Activated CD4-positive, alpha-beta T cell treated with anti-CD3 and anti-CD28 coated beads, Interleukin-2, amount 10 ng/mL, durations not matched to agents 24 days and 14 days (primary cell): Measurements from ENCODE around the gene SLC38A9. TPM values are rescaled to one million over a fixed set of nuclear protein-coding genes. Genes with fewer than 3 reads are reported as not detected.

Experiments used
- DNase-seq: peaks from one replicate; pipeline ENCODE4 v3.0.0; 2022
- H3K27ac Mint-ChIP-seq: one replicate; pipeline ENCODE4 v1.8.0; 2022; ENCODE audit warnings: mild to moderate bottlenecking, mixed read lengths
- H3K27me3 Mint-ChIP-seq: one replicate; pipeline ENCODE4 v1.8.0; 2022; ENCODE audit warnings: mixed read lengths
- H3K36me3 Mint-ChIP-seq: one replicate; pipeline ENCODE4 v1.8.0; 2022; ENCODE audit warnings: low read depth, mild to moderate bottlenecking, mixed read lengths
- H3K4me1 Mint-ChIP-seq: one replicate; pipeline ENCODE4 v1.8.0; 2021; ENCODE audit warnings: mixed read lengths
- H3K4me3 Mint-ChIP-seq: one replicate; pipeline ENCODE4 v1.8.0; 2022; ENCODE audit warnings: mild to moderate bottlenecking, moderate library complexity, mixed read lengths
- H3K9me3 Mint-ChIP-seq: one replicate; pipeline ENCODE4 v1.8.0; 2021; ENCODE audit warnings: mixed read lengths
- intact Hi-C: fragments of 100-400 bp; cut with micrococcal nuclease; formaldehyde crosslinking; loops from one replicate; pipeline ENCODE4 v1.15.1; 2023
- total RNA-seq: library from RNA; stranded (reverse); gene quantifications from 2 replicates; pipeline ENCODE4 v1.2.3, GENCODE V29; 2022

The SLC38A9 gene
- total RNA-seq, 1 donor from 2014 or later = 21.4 TPM

- Mint-ChIP-seq H3K27me3 (no peaks in the 10 kb centered on the region), H3K4me3 (peak overlapping the region; percentile 31), H3K27ac (peak overlapping the region; percentile 61), H3K4me1 (peaks cover 17% of the 10 kb centered on the region), H3K36me3 (peaks cover 20% of the 10 kb centered on the region), H3K9me3 (no peaks in the 10 kb centered on the region)
- intact Hi-C loops = loop anchor here (10.0 kb wide), 1 partner anchor 61 kb away; no protein-coding TSS in a partner anchor
- DNase-seq = no peak
These were observed 86.2 kb downstream of the SLC38A9 start for GRCh38 chr5:55625913-55626312.

GRCh38 chr5:55625589-55625909, 86.6 kb downstream of the SLC38A9 start:
- peak overlapping the region; percentile 31 for H3K4me3 Mint-ChIP-seq
- H3K27me3 Mint-ChIP-seq = no peaks in the 10 kb centered on the region
- no peaks in the 10 kb centered on the region for H3K9me3 Mint-ChIP-seq
- peak overlapping the region; percentile 61 for H3K27ac Mint-ChIP-seq
- DNase-seq = no peak
- peaks cover 20% of the 10 kb centered on the region for H3K36me3 Mint-ChIP-seq
- intact Hi-C loops = loop anchor here (10.0 kb wide), 1 partner anchor 61 kb away; no protein-coding TSS in a partner anchor
- H3K4me1 Mint-ChIP-seq = peaks cover 17% of the 10 kb centered on the region

GRCh38 chr5:55624841-55625588, 87.1 kb downstream of the SLC38A9 start:
- Mint-ChIP-seq H3K4me3 (no peak overlapping the region), H3K4me1 (peaks cover 17% of the 10 kb centered on the region), H3K27me3 (no peaks in the 10 kb centered on the region), H3K36me3 (peaks cover 20% of the 10 kb centered on the region), H3K27ac (no peak overlapping the region), H3K9me3 (no peaks in the 10 kb centered on the region)
- intact Hi-C loops = loop anchor here (10.0 kb wide), 1 partner anchor 60 kb away; no protein-coding TSS in a partner anchor
- DNase-seq = no peak

- Mint-ChIP-seq H3K4me3 (no peak overlapping the region), H3K36me3 (peaks cover 16% of the 10 kb centered on the region), H3K27ac (no peak overlapping the region), H3K4me1 (peaks cover 17% of the 10 kb centered on the region), H3K9me3 (no peaks in the 10 kb centered on the region), H3K27me3 (no peaks in the 10 kb centered on the region)
- no peak for DNase-seq
- intact Hi-C loops = loop anchor here (10.0 kb wide), 1 partner anchor 59 kb away; no protein-coding TSS in a partner anchor
These were observed 88.3 kb downstream of the SLC38A9 start for GRCh38 chr5:55623789-55624188.

- Mint-ChIP-seq H3K4me1 (peaks cover 17% of the 10 kb centered on the region), H3K9me3 (no peaks in the 10 kb centered on the region), H3K4me3 (no peak overlapping the region), H3K27ac (no peak overlapping the region), H3K36me3 (peaks cover 17% of the 10 kb centered on the region), H3K27me3 (no peaks in the 10 kb centered on the region)
- intact Hi-C loops = loop anchor here (10.0 kb wide), 1 partner anchor 58 kb away; no protein-coding TSS in a partner anchor
- no peak for DNase-seq
These were observed 89.7 kb downstream of the SLC38A9 start for GRCh38 chr5:55622460-55622859.

GRCh38 chr5:55621229-55621628, 90.9 kb downstream of the SLC38A9 start:
- peaks cover 10% of the 10 kb centered on the region for H3K36me3 Mint-ChIP-seq
- no peaks in the 10 kb centered on the region for H3K9me3 Mint-ChIP-seq
- no peak overlapping the region for H3K27ac Mint-ChIP-seq
- H3K4me1 Mint-ChIP-seq = peaks cover 11% of the 10 kb centered on the region
- no peaks in the 10 kb centered on the region for H3K27me3 Mint-ChIP-seq
- intact Hi-C loops = loop anchor here (10.0 kb wide), 1 partner anchor 56 kb away; no protein-coding TSS in a partner anchor
- no peak overlapping the region for H3K4me3 Mint-ChIP-seq
- DNase-seq = no peak

GRCh38 chr5:55620766-55621160, 91.4 kb downstream of the SLC38A9 start:
- H3K9me3 Mint-ChIP-seq = no peaks in the 10 kb centered on the region
- peaks cover 8% of the 10 kb centered on the region for H3K36me3 Mint-ChIP-seq

GRCh38 chr5:55620009-55620765, 91.9 kb downstream of the SLC38A9 start:
- intact Hi-C loops = loop anchor here (10.0 kb wide), 1 partner anchor 55 kb away; no protein-coding TSS in a partner anchor
- peaks cover 4% of the 10 kb centered on the region for H3K36me3 Mint-ChIP-seq

More at GRCh38 chr5:55620766-55621160, 91.4 kb downstream of the SLC38A9 start:
- no peaks in the 10 kb centered on the region for H3K27me3 Mint-ChIP-seq
- H3K4me3 Mint-ChIP-seq = no peak overlapping the region
- intact Hi-C loops = loop anchor here (10.0 kb wide), 1 partner anchor 56 kb away; no protein-coding TSS in a partner anchor
- H3K4me1 Mint-ChIP-seq = peaks cover 8% of the 10 kb centered on the region
- H3K27ac Mint-ChIP-seq = no peak overlapping the region
- no peak for DNase-seq

GRCh38 chr5:55618318-55618717, 93.8 kb downstream of the SLC38A9 start:
- H3K27ac Mint-ChIP-seq = no peak overlapping the region
- H3K4me1 Mint-ChIP-seq = peaks cover 2% of the 10 kb centered on the region
- no peaks in the 10 kb centered on the region for H3K9me3 Mint-ChIP-seq
- intact Hi-C loops = no loop called here
- no peaks in the 10 kb centered on the region for H3K27me3 Mint-ChIP-seq
- peaks cover 4% of the 10 kb centered on the region for H3K36me3 Mint-ChIP-seq
- no peak overlapping the region for H3K4me3 Mint-ChIP-seq
- DNase-seq = no peak

More at GRCh38 chr5:55620009-55620765, 91.9 kb downstream of the SLC38A9 start:
- Mint-ChIP-seq H3K4me3 (no peak overlapping the region), H3K27ac (no peak overlapping the region), H3K9me3 (no peaks in the 10 kb centered on the region), H3K27me3 (no peaks in the 10 kb centered on the region), H3K4me1 (peaks cover 3% of the 10 kb centered on the region)
- peak; percentile 46 for DNase-seq

- no peak for DNase-seq
- no peak overlapping the region for H3K27ac Mint-ChIP-seq
- no peak overlapping the region for H3K4me3 Mint-ChIP-seq
- no peaks in the 10 kb centered on the region for H3K27me3 Mint-ChIP-seq
- no peaks in the 10 kb centered on the region for H3K9me3 Mint-ChIP-seq
- intact Hi-C loops = no loop called here
- peaks cover 16% of the 10 kb centered on the region for H3K4me1 Mint-ChIP-seq
- no peaks in the 10 kb centered on the region for H3K36me3 Mint-ChIP-seq
These were observed 98.8 kb downstream of the SLC38A9 start for GRCh38 chr5:55613112-55613868.

- H3K27me3 Mint-ChIP-seq = no peaks in the 10 kb centered on the region
- H3K9me3 Mint-ChIP-seq = no peaks in the 10 kb centered on the region
- no peaks in the 10 kb centered on the region for H3K36me3 Mint-ChIP-seq
- H3K27ac Mint-ChIP-seq = no peak overlapping the region
- peaks cover 16% of the 10 kb centered on the region for H3K4me1 Mint-ChIP-seq
- intact Hi-C loops = no loop called here
- no peak for DNase-seq
- H3K4me3 Mint-ChIP-seq = no peak overlapping the region
These were observed 101.6 kb downstream of the SLC38A9 start for GRCh38 chr5:55610542-55610941.

- H3K9me3 Mint-ChIP-seq = no peaks in the 10 kb centered on the region
- no peaks in the 10 kb centered on the region for H3K27me3 Mint-ChIP-seq
- H3K36me3 Mint-ChIP-seq = no peaks in the 10 kb centered on the region
- H3K27ac Mint-ChIP-seq = peak overlapping the region; percentile 69
- peak overlapping the region; percentile 9 for H3K4me3 Mint-ChIP-seq
- DNase-seq = no peak
- intact Hi-C loops = loop anchor here (1.0 kb wide), 1 partner anchor 19 kb away; no protein-coding TSS in a partner anchor
- peaks cover 17% of the 10 kb centered on the region for H3K4me1 Mint-ChIP-seq
These were observed 102.7 kb downstream of the SLC38A9 start for GRCh38 chr5:55609413-55609812.

GRCh38 chr5:55608595-55609349, 103.4 kb downstream of the SLC38A9 start:
- H3K27ac Mint-ChIP-seq = peak overlapping the region; percentile 69
- H3K9me3 Mint-ChIP-seq = no peaks in the 10 kb centered on the region
- intact Hi-C loops = loop anchor here (1.0 kb wide), 1 partner anchor 18 kb away; no protein-coding TSS in a partner anchor
- H3K4me1 Mint-ChIP-seq = peaks cover 18% of the 10 kb centered on the region
- H3K4me3 Mint-ChIP-seq = no peak overlapping the region
- H3K27me3 Mint-ChIP-seq = no peaks in the 10 kb centered on the region
- no peaks in the 10 kb centered on the region for H3K36me3 Mint-ChIP-seq
- DNase-seq = peak; percentile 48
